HG03439 (cell line): ENCODE results near the gene MATN3.

ENCODE experiments used
- ATAC-seq: cut with Tn5 transposase; IDR thresholded peaks from one replicate; pipeline ENCODE4 v1.9.1; 2021; ENCODE audit warnings: mild to moderate bottlenecking, moderate library complexity; ENCODE audit not compliant: unreplicated experiment

Gene MATN3

DNA sequence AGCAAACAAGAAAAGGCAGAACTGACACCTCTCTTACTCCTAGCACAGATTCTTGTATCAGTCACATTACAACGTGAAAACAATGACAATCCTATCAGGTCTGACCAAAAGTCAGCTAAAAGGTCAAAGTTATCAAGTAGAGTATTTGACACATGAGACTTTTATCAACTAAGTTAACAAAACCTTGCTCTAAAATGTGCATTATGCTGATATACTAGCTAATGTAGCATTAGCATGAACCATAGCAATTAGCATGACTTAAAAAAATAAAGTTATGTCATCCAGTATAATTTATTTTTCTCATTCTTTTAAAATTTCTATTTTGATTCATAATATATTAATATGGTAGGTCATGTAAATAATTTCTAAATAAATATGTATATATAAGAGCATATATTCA is 69.3 kb downstream of the MATN3 start:
- no peak for ATAC-seq

DNA sequence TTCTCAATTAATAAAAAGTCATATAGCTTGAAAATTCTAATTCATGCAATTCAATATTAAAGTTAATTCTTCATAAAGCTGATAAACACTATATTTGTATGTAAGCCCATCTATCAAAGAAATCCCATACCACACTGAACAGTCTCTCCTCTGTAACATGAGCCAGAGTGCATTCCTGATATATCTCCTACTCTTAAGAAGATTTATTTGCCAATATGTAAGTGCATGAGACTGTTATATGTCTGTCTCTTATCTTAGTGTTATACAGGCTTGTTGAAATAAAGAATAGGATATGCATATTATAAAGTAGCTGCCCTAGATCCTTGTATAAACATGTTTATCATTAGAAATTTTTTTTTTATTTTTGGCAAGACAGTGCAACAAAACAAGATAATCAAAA is 70.3 kb downstream of the MATN3 start:
- no peak for ATAC-seq
